HG03103 (cell line): ENCODE data around the gene NKAIN4.

Source experiments
- ATAC-seq: cut with Tn5 transposase; IDR thresholded peaks from one replicate; pipeline ENCODE4 v1.9.1; 2021; ENCODE audit warnings: low read depth; ENCODE audit not compliant: unreplicated experiment

Gene NKAIN4

GRCh38 chr20:63288581-63289251 lies 34.5 kb upstream of the NKAIN4 start:
- ATAC-seq: no peak

- ATAC-seq: no peak
These were observed 33.7 kb upstream of the NKAIN4 start for GRCh38 chr20:63287697-63288580.

- no peak for ATAC-seq
These were observed 32.8 kb upstream of the NKAIN4 start for GRCh38 chr20:63286781-63287696.

- no peak for ATAC-seq
These were observed 31.7 kb upstream of the NKAIN4 start for GRCh38 chr20:63285636-63286615.

GRCh38 chr20:63284981-63285524 lies 30.8 kb upstream of the NKAIN4 start:
- ATAC-seq: no peak

GRCh38 chr20:63284544-63284949 lies 30.3 kb upstream of the NKAIN4 start:
- no peak for ATAC-seq

- no peak for ATAC-seq
These were observed 29.8 kb upstream of the NKAIN4 start for GRCh38 chr20:63284083-63284440.

GRCh38 chr20:63283397-63284082 lies 29.3 kb upstream of the NKAIN4 start:
- no peak for ATAC-seq

GRCh38 chr20:63282946-63283345 lies 28.7 kb upstream of the NKAIN4 start:
- ATAC-seq: no peak

- no peak for ATAC-seq
These were observed 27.7 kb upstream of the NKAIN4 start for GRCh38 chr20:63281742-63282665.

- ATAC-seq: no peak
These were observed 26.8 kb upstream of the NKAIN4 start for GRCh38 chr20:63280929-63281545.

- ATAC-seq: no peak
These were observed 26.1 kb upstream of the NKAIN4 start for GRCh38 chr20:63280371-63280770.

- no peak for ATAC-seq
These were observed 25.7 kb upstream of the NKAIN4 start for GRCh38 chr20:63279931-63280330.

GRCh38 chr20:63278661-63279060 lies 24.4 kb upstream of the NKAIN4 start:
- ATAC-seq: no peak

- no peak for ATAC-seq
These were observed 23.4 kb upstream of the NKAIN4 start for GRCh38 chr20:63277466-63278272.

GRCh38 chr20:63276956-63277355 lies 22.7 kb upstream of the NKAIN4 start:
- ATAC-seq: no peak

- no peak for ATAC-seq
These were observed 21.6 kb upstream of the NKAIN4 start for GRCh38 chr20:63275825-63276224.
